GM04504 (cell line): ENCODE results near the gene CRTAC1.
A peak's percentile ranks its signal among the peaks of the same experiment; 100 is the strongest.
"Not testable (repeated sequence)": the region's sequence is repeated elsewhere in the genome, so short reads cannot be mapped to it uniquely, and the experiment has no call there.

Experiments used
- DNase-seq: peaks from one replicate; pipeline ENCODE4 v3.0.0-alpha.2; 2012; ENCODE audit warnings: low read depth

The CRTAC1 gene

GRCh38 chr10:97869091-97870042 is 161.1 kb downstream of the CRTAC1 start:
- peak; percentile 70 for DNase-seq

DNA sequence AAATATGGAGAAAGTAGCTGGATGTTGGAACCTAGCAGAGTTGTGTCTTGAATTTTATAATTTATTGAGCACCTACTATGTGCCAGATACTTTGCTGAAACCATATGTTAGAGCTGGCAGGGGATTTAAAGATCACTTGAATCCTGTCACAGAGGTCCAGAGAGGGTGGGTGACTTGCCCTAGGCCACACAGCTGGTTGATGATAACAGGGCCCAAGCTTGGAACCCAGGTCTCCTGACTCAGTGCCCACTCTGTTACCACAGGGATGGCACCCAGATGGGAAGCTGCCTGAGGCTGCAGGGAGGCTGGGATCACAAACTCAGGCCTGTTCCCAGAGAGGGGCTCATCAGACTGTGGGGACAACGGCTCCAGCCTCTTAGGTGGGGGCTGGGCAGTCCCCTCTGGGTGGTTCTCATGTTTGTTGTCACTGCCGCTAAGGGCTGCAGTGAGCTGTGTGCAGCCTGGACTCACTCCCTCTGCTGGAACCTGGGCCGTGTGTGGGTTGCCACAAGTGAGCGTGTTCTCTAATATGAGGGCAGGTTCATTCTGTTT is 162.2 kb downstream of the CRTAC1 start:
- no peak for DNase-seq

- no peak for DNase-seq
These were observed 163.1 kb downstream of the CRTAC1 start for GRCh38 chr10:97867220-97867800.

- DNase-seq, result no peak
These were observed 163.7 kb downstream of the CRTAC1 start for GRCh38 chr10:97866524-97867219.

- no peak for DNase-seq
These were observed 164.9 kb downstream of the CRTAC1 start for GRCh38 chr10:97865488-97865887.

- no peak for DNase-seq
These were observed 166.6 kb downstream of the CRTAC1 start for GRCh38 chr10:97863808-97864207.

GRCh38 chr10:97861924-97862323 is 168.5 kb downstream of the CRTAC1 start:
- DNase-seq, result no peak

- DNase-seq, result no peak
These were observed 169.2 kb downstream of the CRTAC1 start for GRCh38 chr10:97861097-97861750.

- no peak for DNase-seq
These were observed 172.4 kb downstream of the CRTAC1 start for GRCh38 chr10:97858001-97858439.

DNA sequence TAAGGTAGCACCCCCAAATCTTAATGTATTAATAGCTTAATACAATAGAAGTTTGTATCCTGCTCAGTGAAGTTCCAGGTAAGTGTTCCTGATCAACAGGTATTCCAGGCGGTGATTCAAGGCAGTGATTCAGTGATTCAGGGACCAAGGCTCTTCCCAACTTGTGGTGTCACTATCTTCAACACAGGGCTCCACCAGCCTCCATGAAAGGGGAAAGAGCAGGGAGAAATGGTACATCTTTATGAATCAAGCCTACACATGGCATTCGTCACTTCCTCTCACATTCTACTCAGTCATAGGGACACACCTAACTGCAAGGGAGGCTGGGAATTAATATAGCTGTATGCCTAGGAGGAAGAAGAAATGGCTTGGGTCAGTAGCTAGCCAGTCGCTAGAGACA is 175.7 kb downstream of the CRTAC1 start:
- DNase-seq, result no peak

DNA sequence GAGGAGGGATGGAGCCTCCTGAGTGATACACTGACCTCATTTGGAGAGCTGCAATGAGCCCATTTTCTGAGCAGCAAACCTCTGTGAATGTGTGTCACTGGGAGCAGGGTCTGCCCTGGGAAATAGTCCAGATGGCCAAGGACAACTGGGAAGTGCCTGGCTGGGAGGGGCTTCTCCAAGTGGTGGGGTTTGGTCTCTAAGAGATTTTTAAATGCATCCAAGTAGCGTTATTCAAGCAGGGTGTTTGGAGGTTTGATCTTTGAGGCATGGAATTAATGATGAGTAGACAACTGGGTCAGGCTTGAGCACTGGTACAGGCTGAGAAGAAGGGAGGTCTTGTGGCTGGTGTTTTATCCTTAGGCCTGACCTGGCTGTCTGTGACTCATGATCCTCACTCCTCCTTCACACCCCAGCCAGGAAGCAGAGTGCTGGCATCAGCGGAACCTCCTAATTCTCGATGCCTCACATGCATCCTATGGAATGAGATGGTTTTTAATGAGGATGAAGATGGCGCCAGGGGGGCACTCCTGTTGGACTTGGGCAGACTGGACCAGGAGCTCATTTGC is 177.5 kb downstream of the CRTAC1 start:
- no peak for DNase-seq

DNA sequence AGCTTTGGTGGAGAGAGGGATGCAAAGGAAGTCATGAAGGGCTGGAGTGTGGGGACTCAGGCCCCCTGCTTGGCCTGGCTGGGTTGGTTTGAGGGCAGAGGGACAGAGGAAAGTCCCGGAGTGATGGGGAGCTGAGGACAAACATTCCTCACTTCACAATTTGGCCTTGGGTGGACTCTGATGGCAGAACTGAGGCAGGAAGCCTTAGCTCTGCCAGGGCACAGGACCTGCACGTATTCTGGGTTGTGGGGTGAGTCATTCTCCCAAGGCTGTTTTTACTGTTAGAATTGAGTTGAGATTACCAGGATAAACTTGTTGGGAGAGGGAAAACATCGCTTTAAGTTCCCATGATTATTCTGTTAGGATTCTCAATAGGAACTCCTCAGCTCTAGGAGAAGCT is 178.1 kb downstream of the CRTAC1 start:
- no peak for DNase-seq

GRCh38 chr10:97851341-97852001 is 178.9 kb downstream of the CRTAC1 start:
- DNase-seq, result no peak

DNA sequence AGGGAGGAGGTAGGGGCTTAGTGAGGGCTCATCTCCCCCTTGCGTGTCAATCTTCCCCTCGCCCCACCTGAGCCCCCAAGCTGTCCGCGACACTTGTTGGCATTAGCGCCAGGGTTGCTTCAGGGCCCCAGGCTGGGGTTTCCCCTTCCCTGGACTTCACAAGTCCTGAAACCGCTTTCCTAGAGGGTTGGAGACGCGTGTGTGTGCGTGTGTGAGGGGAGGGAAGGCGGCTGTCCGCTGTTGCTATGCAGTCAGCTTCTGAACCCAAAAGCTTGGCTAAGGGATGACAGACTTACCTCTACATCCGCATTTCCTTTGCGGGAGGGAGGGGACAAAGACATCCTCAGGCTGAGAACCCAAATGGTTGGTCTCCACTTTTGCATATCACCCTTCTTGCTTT is 180.0 kb downstream of the CRTAC1 start:
- no peak for DNase-seq

DNA sequence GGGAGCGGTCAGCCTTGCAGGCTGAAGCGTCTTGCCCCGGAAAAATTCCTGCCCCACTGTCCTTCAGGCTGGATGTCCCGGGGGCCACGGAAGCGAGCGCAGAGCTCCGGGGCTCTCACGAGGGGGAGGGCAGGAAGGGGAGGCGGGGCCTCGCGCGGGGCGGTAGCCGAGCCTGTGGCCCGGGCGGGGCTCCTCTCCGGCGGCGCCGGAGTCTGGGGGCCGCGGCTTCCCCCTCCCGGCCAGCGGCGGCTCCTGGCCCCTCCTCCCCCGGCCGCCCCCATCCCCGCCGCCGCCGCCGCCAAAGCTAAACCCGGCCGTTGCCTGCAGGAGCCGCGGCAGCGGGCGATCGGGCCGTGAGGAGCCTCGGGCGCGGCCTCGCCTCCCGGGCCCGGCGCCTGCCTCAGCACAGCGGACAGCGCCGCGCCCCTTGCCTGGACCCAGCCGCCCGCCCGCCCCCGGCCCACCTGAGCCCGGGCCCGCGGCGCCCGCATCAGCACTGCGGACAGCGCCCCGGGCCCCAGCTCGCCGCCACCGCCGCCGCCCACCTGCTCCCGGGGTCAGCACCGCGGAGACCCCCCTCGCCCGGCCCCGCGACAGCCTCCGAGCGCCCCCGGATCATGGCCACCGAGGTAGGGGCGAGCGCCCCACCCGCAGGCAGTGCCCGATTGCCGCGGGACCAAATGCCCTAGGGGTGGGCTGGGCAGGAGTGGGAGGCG is 180.6 kb downstream of the CRTAC1 start, which contains the start of gene GOLGA7B:
TSS of gene GOLGA7B (plus strand) at position 157 of the 716 bp plus-strand sequence. CDS start at position 618, 461 bp downstream.
- DNase-seq, result no peak

GRCh38 chr10:97849103-97849686 is 181.2 kb downstream of the CRTAC1 start:
- DNase-seq, result no peak

GRCh38 chr10:97844678-97845077 is 185.7 kb downstream of the CRTAC1 start:
- no peak for DNase-seq

DNA sequence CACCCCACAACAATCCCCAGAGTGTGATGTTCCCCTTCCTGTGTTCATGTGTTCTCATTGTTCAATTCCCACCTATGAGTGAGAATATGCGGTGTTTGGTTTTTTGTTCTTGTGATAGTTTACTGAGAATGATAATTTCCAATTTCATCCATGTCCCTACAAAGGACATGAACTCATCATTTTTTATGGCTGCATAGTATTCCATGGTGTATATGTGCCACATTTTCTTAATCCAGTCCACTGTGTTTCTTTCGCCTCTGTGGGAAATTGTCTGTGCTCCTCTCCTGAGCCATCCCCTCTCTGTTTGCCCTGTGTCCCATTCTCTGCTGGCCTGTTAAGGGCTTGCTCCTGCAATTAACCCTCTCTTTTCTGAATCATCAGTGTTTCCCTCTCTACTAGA is 186.4 kb downstream of the CRTAC1 start:
- not testable (repeated sequence) for DNase-seq

DNA sequence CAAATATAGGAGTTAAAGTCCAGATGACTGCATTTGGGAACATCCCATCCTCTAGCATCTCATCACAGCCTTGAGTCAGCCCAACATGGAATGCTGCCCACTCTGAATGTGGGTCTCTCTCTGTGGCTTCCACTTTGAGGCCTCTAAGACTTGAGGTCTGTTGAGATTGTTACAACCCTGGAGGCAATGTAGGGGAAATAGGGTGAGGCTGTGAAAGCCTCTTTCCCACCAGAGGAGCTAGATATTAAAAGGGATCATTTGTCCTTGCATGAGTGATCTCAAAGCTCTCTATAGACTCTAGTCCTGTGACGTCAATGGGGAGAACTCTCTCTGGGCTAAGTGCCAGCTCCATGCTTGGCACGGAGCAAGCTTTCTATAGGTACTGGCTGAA is 187.1 kb downstream of the CRTAC1 start:
- no peak for DNase-seq
